Measurements from ENCODE around the gene CACNA2D3.

GRCh38 chr3:54134713-54135112 is 12.4 kb downstream of the CACNA2D3 start:
- TF ChIP-seq, protein P1, sequence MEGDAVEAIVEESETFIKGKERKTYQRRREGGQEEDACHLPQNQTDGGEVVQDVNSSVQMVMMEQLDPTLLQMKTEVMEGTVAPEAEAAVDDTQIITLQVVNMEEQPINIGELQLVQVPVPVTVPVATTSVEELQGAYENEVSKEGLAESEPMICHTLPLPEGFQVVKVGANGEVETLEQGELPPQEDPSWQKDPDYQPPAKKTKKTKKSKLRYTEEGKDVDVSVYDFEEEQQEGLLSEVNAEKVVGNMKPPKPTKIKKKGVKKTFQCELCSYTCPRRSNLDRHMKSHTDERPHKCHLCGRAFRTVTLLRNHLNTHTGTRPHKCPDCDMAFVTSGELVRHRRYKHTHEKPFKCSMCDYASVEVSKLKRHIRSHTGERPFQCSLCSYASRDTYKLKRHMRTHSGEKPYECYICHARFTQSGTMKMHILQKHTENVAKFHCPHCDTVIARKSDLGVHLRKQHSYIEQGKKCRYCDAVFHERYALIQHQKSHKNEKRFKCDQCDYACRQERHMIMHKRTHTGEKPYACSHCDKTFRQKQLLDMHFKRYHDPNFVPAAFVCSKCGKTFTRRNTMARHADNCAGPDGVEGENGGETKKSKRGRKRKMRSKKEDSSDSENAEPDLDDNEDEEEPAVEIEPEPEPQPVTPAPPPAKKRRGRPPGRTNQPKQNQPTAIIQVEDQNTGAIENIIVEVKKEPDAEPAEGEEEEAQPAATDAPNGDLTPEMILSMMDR (IDR thresholded peaks at IDR 0.05) = no peak
- TF ChIP-seq ZFX (IDR thresholded peaks at IDR 0.05; ENCODE audit: borderline replicate concordance) = no peak
